Cardiac ventricle fibroblast (primary cell): Measurements from ENCODE around the gene ARRDC5. TPM values are rescaled to one million over a fixed set of nuclear protein-coding genes. Genes with fewer than 3 reads are reported as not detected.

Experiments
- total RNA-seq: library from RNA; depleted of rRNA; stranded (reverse); fragments of >200 nt; gene quantifications from 2 replicates; pipeline ENCODE4 v1.2.3, GENCODE V29; 2015

Gene ARRDC5
- not detected in 2 replicates for total RNA-seq

GRCh38 chr19:4902796-4903195, at the start of gene ARRDC5:
Gene ARRDC5, minus strand, starts transcription at chr19:4902896. Its CDS starts 71 bp downstream, at chr19:4902825.

GRCh38 chr19:4909156-4909896, 6.6 kb upstream of the ARRDC5 start, which contains the start of gene UHRF1:
Gene UHRF1, plus strand, starts transcription at chr19:4909501. Its CDS starts 1,385 bp downstream, at chr19:4910886.

GRCh38 chr19:4867534-4868285, 35.0 kb downstream of the ARRDC5 start, which contains the start of gene PLIN3:
Gene PLIN3, minus strand, starts transcription at chr19:4867667. Its CDS starts 6,273 bp downstream, at chr19:4861394.

Other genes starting within 250 kb of the ARRDC5 start
- 88.0 and 93.9 TPM in 2 replicates for gene MYDGF, start 232.6 kb downstream of the ARRDC5 start, total RNA-seq
- gene DPP9, start 179.1 kb downstream of the ARRDC5 start, total RNA-seq: 34.0 and 51.1 TPM in 2 replicates
- 7.2 and 7.8 TPM in 2 replicates for gene FEM1A, start 111.2 kb downstream of the ARRDC5 start, total RNA-seq
- gene TICAM1, start 71.2 kb downstream of the ARRDC5 start, total RNA-seq: 2.7 and 5.4 TPM in 2 replicates
- gene PLIN3, start 35.2 kb downstream of the ARRDC5 start, total RNA-seq: 107 and 126 TPM in 2 replicates
- gene UHRF1, start 6.6 kb upstream of the ARRDC5 start, total RNA-seq: 3.1 and 5.2 TPM in 2 replicates
- 37.5 and 40.4 TPM in 2 replicates for gene KDM4B, start 66.2 kb upstream of the ARRDC5 start, total RNA-seq